Stimulated activated naive B cell treated with anti-CD40 and anti-IgM and Interleukin-4, amounts not matched to agents 10 μg/mL and 1 μg/mL and 100 μg/mL, for 72 hours (primary cell): ENCODE results near the gene DOCK4.

Experiments used
- ATAC-seq, 2 donors: fragments of 150-1000 bp; cut with Tn5 transposase; replicated peaks; 2 replicates each; pipeline ENCODE4 v1.10.0; 2021; ENCODE audit warnings: moderate library complexity in 1 of 2
- DNase-seq: peaks from one replicate; pipeline ENCODE4 v3.0.0; 2021
- H3K27ac Mint-ChIP-seq: one replicate; pipeline ENCODE4 v1.8.0; 2022; ENCODE audit warnings: mild to moderate bottlenecking, mixed read lengths
- H3K27me3 Mint-ChIP-seq, 2 donors: one replicate each; pipeline ENCODE4 v1.8.0; 2022; ENCODE audit warnings: mixed read lengths in 2 of 2
- H3K36me3 Mint-ChIP-seq, 2 donors: one replicate each; pipeline ENCODE4 v1.8.0; 2022; ENCODE audit warnings: mixed read lengths in 2 of 2, mild to moderate bottlenecking in 1 of 2
- H3K4me1 Mint-ChIP-seq, 2 donors: one replicate each; pipeline ENCODE4 v1.8.0; 2022; ENCODE audit warnings: mixed read lengths in 2 of 2, mild to moderate bottlenecking in 1 of 2
- H3K4me3 Mint-ChIP-seq, 2 donors: one replicate each; pipeline ENCODE4 v1.8.0; 2022; ENCODE audit warnings: mild to moderate bottlenecking in 2 of 2, mixed read lengths in 2 of 2, moderate library complexity in 1 of 2
- H3K9me3 Mint-ChIP-seq, 2 donors: one replicate each; pipeline ENCODE4 v1.8.0; 2022; ENCODE audit warnings: mixed read lengths in 2 of 2, mild to moderate bottlenecking in 1 of 2

DOCK4 gene

GRCh38 chr7:112010109-112010508 lies 196.1 kb downstream of the DOCK4 start:
- Mint-ChIP-seq H3K9me3 (no peaks in the 10 kb centered on the region), H3K4me3 (no peak overlapping the region), H3K4me1 (no peaks in the 10 kb centered on the region), H3K27me3 (no peaks in the 10 kb centered on the region), H3K27ac (no peak overlapping the region), H3K36me3 (no peaks in the 10 kb centered on the region)
- DNase-seq (no peak), ATAC-seq (no peak)

GRCh38 chr7:112009081-112009480 lies 197.1 kb downstream of the DOCK4 start:
- DNase-seq (no peak), ATAC-seq (peak; percentile 56 to 64)
- Mint-ChIP-seq H3K27me3 (no peaks in the 10 kb centered on the region), H3K36me3 (no peaks in the 10 kb centered on the region), H3K4me1 (no peaks in the 10 kb centered on the region), H3K4me3 (no peak overlapping the region), H3K9me3 (no peaks in the 10 kb centered on the region), H3K27ac (no peak overlapping the region)

- no peak for ATAC-seq
- no peak overlapping the region for H3K4me3 Mint-ChIP-seq
- no peak for DNase-seq
- no peaks in the 10 kb centered on the region for H3K36me3 Mint-ChIP-seq
- no peaks in the 10 kb centered on the region for H3K4me1 Mint-ChIP-seq
- no peaks in the 10 kb centered on the region for H3K9me3 Mint-ChIP-seq
- H3K27ac Mint-ChIP-seq = no peak overlapping the region
- H3K27me3 Mint-ChIP-seq = no peaks in the 10 kb centered on the region
Observed at GRCh38 chr7:112007185-112007584, 199.0 kb downstream of the DOCK4 start.

GRCh38 chr7:112006071-112006470 lies 200.1 kb downstream of the DOCK4 start:
- Mint-ChIP-seq H3K36me3 (no peaks in the 10 kb centered on the region), H3K27ac (no peak overlapping the region), H3K4me3 (no peak overlapping the region), H3K4me1 (no peaks in the 10 kb centered on the region), H3K27me3 (peaks cover 0 to 3% of the 10 kb centered on the region in 2 donors), H3K9me3 (no peaks in the 10 kb centered on the region)
- no peak for DNase-seq
- no peak for ATAC-seq

GRCh38 chr7:112005205-112005775 lies 200.9 kb downstream of the DOCK4 start:
- Mint-ChIP-seq H3K9me3 (no peaks in the 10 kb centered on the region), H3K27ac (no peak overlapping the region), H3K36me3 (no peaks in the 10 kb centered on the region), H3K4me1 (no peaks in the 10 kb centered on the region), H3K27me3 (peaks cover 0 to 3% of the 10 kb centered on the region in 2 donors), H3K4me3 (no peak overlapping the region)
- no peak for DNase-seq
- no peak for ATAC-seq

- Mint-ChIP-seq H3K4me3 (no peak overlapping the region), H3K4me1 (no peaks in the 10 kb centered on the region), H3K9me3 (no peaks in the 10 kb centered on the region), H3K27ac (no peak overlapping the region), H3K27me3 (peaks cover 0 to 3% of the 10 kb centered on the region in 2 donors), H3K36me3 (no peaks in the 10 kb centered on the region)
- no peak for ATAC-seq
- no peak for DNase-seq
Observed at GRCh38 chr7:112001091-112001826, 204.9 kb downstream of the DOCK4 start.

- Mint-ChIP-seq H3K27ac (no peak overlapping the region), H3K36me3 (no peaks in the 10 kb centered on the region), H3K4me1 (no peaks in the 10 kb centered on the region), H3K9me3 (no peaks in the 10 kb centered on the region), H3K27me3 (peaks cover 0 to 3% of the 10 kb centered on the region in 2 donors), H3K4me3 (no peak overlapping the region)
- DNase-seq = no peak
- no peak for ATAC-seq
Observed at GRCh38 chr7:111998326-111998725, 207.9 kb downstream of the DOCK4 start.

- no peak for DNase-seq
- H3K9me3 Mint-ChIP-seq = no peaks in the 10 kb centered on the region
- H3K27me3 Mint-ChIP-seq = peaks cover 0 to 3% of the 10 kb centered on the region in 2 donors
- no peak overlapping the region for H3K27ac Mint-ChIP-seq
- H3K36me3 Mint-ChIP-seq = no peaks in the 10 kb centered on the region
- H3K4me1 Mint-ChIP-seq = no peaks in the 10 kb centered on the region
- no peak overlapping the region for H3K4me3 Mint-ChIP-seq
- no peak for ATAC-seq
Observed at GRCh38 chr7:111997546-111997945, 208.7 kb downstream of the DOCK4 start.

GRCh38 chr7:111992601-111993000 lies 213.6 kb downstream of the DOCK4 start:
- H3K27ac Mint-ChIP-seq = no peak overlapping the region
- H3K36me3 Mint-ChIP-seq = no peaks in the 10 kb centered on the region
- H3K27me3 Mint-ChIP-seq = no peaks in the 10 kb centered on the region
- no peak overlapping the region for H3K4me3 Mint-ChIP-seq
- H3K4me1 Mint-ChIP-seq = peaks cover 0 to 6% of the 10 kb centered on the region in 2 donors
- H3K9me3 Mint-ChIP-seq = no peaks in the 10 kb centered on the region
- ATAC-seq (no peak), DNase-seq (no peak)

GRCh38 chr7:111990643-111991042 lies 215.6 kb downstream of the DOCK4 start:
- Mint-ChIP-seq H3K27me3 (no peaks in the 10 kb centered on the region), H3K4me3 (no peak overlapping the region), H3K27ac (no peak overlapping the region), H3K9me3 (no peaks in the 10 kb centered on the region), H3K36me3 (no peaks in the 10 kb centered on the region), H3K4me1 (peaks cover 5 to 20% of the 10 kb centered on the region in 2 donors)
- ATAC-seq (no peak), DNase-seq (no peak)

GRCh38 chr7:111987886-111988285 lies 218.3 kb downstream of the DOCK4 start:
- Mint-ChIP-seq H3K36me3 (no peaks in the 10 kb centered on the region), H3K9me3 (no peaks in the 10 kb centered on the region), H3K27ac (no peak overlapping the region), H3K27me3 (peaks cover 0 to 4% of the 10 kb centered on the region in 2 donors), H3K4me3 (no peak overlapping the region), H3K4me1 (peaks cover 5 to 20% of the 10 kb centered on the region in 2 donors)
- ATAC-seq (no peak), DNase-seq (no peak)

GRCh38 chr7:111987115-111987826 lies 218.9 kb downstream of the DOCK4 start:
- Mint-ChIP-seq H3K4me3 (no peak overlapping the region), H3K27me3 (peaks cover 0 to 4% of the 10 kb centered on the region in 2 donors), H3K36me3 (no peaks in the 10 kb centered on the region), H3K9me3 (no peaks in the 10 kb centered on the region), H3K4me1 (peaks cover 5 to 20% of the 10 kb centered on the region in 2 donors), H3K27ac (no peak overlapping the region)
- DNase-seq (no peak), ATAC-seq (no peak)

GRCh38 chr7:111986601-111987000 lies 219.6 kb downstream of the DOCK4 start:
- ATAC-seq = no peak
- Mint-ChIP-seq H3K9me3 (no peaks in the 10 kb centered on the region), H3K36me3 (no peaks in the 10 kb centered on the region), H3K4me1 (peaks cover 5 to 20% of the 10 kb centered on the region in 2 donors), H3K27ac (no peak overlapping the region), H3K27me3 (peaks cover 0 to 4% of the 10 kb centered on the region in 2 donors), H3K4me3 (no peak overlapping the region)
- no peak for DNase-seq

GRCh38 chr7:111985798-111986197 lies 220.4 kb downstream of the DOCK4 start:
- H3K27ac Mint-ChIP-seq = no peak overlapping the region
- no peaks in the 10 kb centered on the region for H3K36me3 Mint-ChIP-seq
- ATAC-seq (no peak), DNase-seq (no peak)
- no peaks in the 10 kb centered on the region for H3K9me3 Mint-ChIP-seq
- H3K4me1 Mint-ChIP-seq = peaks cover 5 to 20% of the 10 kb centered on the region in 2 donors
- no peak overlapping the region for H3K4me3 Mint-ChIP-seq
- H3K27me3 Mint-ChIP-seq = peaks cover 0 to 4% of the 10 kb centered on the region in 2 donors

GRCh38 chr7:111982804-111983203 lies 223.4 kb downstream of the DOCK4 start:
- ATAC-seq = no peak
- DNase-seq = no peak
- Mint-ChIP-seq H3K4me1 (peaks cover 5 to 16% of the 10 kb centered on the region in 2 donors), H3K27me3 (peaks cover 0 to 4% of the 10 kb centered on the region in 2 donors), H3K4me3 (no peak overlapping the region), H3K36me3 (no peaks in the 10 kb centered on the region), H3K27ac (no peak overlapping the region), H3K9me3 (no peaks in the 10 kb centered on the region)
